Coronary artery (tissue), 2 donors: Measurements from ENCODE around the gene SH3BP5L.

ENCODE experiments used
- DNase-seq: peaks from one replicate; pipeline ENCODE4 v3.0.0-alpha.2; 2017; ENCODE audit warnings: low spot score
- H3K27ac ChIP-seq, 2 donors: fragments of 200-600 bp; sonication (generic); one replicate each; pipeline ENCODE4 v1.5.1; 2016 to 2019
- H3K4me3 ChIP-seq: fragments of 200-600 bp; sonication (generic); 2 replicates; pipeline ENCODE4 v1.5.1; 2016; ENCODE audit warnings: mild to moderate bottlenecking, moderate library complexity
- TF ChIP-seq, protein P1 (sequence below): fragments of 200-600 bp; sonication (generic); IDR thresholded peaks from one replicate; pipeline ENCODE4 v1.5.1; 2019; ENCODE audit warnings: antibody characterized with exemption

Gene SH3BP5L

DNA sequence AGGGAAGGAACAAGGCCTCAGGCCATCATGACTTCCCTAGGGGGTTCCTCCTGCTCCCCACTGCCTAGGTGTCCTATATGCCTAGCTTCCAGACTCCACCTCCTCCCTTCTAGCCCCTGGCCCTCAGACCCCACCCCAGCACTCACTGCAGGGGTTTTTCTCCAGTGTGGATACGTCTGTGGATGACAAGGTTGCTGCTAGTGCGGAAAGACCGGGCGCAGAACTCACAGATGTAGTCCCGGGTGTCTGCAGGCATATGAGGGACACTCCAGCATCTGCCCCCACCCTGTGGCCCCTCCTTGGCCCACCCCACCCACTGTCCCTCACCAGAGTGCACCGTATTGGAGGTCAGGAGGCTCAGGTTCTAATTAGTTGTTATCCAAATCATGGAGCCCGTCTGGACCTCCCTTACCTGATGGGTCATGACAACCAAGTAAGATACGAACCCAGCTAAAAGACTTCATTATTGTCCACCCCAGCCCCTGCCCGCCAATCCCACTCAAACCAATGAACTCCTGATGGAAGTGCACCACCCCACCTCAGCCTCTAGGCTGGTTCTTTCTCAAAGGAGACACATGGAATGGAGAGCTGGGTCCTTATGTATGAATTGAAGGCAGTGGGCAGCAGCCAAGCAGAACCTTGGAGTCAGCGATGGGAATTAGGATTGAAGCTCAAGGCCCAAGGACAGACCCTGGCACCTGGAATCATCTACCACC lies 25.0 kb upstream of the SH3BP5L start:
- no peak overlapping the region for H3K4me3 ChIP-seq
- no peak for DNase-seq
- TF ChIP-seq, protein P1, sequence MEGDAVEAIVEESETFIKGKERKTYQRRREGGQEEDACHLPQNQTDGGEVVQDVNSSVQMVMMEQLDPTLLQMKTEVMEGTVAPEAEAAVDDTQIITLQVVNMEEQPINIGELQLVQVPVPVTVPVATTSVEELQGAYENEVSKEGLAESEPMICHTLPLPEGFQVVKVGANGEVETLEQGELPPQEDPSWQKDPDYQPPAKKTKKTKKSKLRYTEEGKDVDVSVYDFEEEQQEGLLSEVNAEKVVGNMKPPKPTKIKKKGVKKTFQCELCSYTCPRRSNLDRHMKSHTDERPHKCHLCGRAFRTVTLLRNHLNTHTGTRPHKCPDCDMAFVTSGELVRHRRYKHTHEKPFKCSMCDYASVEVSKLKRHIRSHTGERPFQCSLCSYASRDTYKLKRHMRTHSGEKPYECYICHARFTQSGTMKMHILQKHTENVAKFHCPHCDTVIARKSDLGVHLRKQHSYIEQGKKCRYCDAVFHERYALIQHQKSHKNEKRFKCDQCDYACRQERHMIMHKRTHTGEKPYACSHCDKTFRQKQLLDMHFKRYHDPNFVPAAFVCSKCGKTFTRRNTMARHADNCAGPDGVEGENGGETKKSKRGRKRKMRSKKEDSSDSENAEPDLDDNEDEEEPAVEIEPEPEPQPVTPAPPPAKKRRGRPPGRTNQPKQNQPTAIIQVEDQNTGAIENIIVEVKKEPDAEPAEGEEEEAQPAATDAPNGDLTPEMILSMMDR: no peak
- H3K27ac ChIP-seq: no peak overlapping the region

GRCh38 chr1:248850124-248850523 lies 24.4 kb upstream of the SH3BP5L start:
- TF ChIP-seq, protein P1: no peak
- DNase-seq: no peak
- no peak overlapping the region for H3K4me3 ChIP-seq
- H3K27ac ChIP-seq: no peak overlapping the region

DNA sequence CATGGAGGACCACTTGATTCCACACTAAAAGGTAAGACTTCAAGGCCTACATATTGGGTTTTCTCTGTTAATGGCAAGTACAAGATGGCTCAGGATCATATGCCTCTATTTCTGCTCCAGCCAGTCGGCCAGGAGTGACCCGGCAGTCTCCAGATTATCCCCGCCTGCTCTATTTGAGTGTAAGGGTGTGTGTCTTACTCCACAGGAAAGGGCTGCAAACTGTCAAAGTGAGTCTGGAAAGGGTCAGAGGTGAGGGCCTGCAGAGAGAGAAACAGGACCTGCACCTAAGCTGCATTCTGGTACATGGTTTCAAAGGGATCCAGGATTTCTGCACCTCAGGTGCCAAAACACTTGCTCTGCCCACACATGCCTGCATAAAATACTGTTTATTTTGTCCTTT lies 23.9 kb upstream of the SH3BP5L start:
- TF ChIP-seq, protein P1: no peak
- no peak overlapping the region for H3K4me3 ChIP-seq
- H3K27ac ChIP-seq: no peak overlapping the region
- DNase-seq: no peak

- TF ChIP-seq, protein P1: no peak
- no peak overlapping the region for H3K27ac ChIP-seq
- no peak overlapping the region for H3K4me3 ChIP-seq
- DNase-seq: no peak
These were observed 23.4 kb upstream of the SH3BP5L start for GRCh38 chr1:248849152-248849551.

DNA sequence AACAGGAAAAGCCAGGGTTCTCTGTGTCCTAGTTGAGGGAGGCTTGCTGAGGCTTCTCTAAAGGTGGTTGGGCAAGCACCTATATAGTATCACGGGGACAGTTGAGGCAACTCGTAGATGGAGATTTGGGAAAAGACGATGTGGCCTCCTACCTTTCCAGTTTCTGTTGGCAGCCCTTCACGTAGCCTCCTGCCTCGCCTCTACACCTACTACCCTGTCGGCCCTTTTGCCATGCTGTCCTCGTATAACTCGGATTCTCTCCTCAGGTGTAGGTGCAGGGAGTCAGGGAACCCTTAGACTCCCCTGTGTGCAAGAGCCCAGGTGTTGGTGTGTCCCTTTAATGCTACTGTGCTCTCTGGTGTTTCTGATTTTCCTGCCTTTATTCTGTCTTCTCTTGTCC lies 22.9 kb upstream of the SH3BP5L start:
- Histone ChIP-seq H3K27ac (no peak overlapping the region), H3K4me3 (no peak overlapping the region)
- TF ChIP-seq, protein P1: no peak
- DNase-seq: no peak

- DNase-seq: no peak
- TF ChIP-seq, protein P1: no peak
- no peak overlapping the region for H3K4me3 ChIP-seq
- no peak overlapping the region for H3K27ac ChIP-seq
These were observed 22.3 kb upstream of the SH3BP5L start for GRCh38 chr1:248847956-248848561.
